Astrocyte of the cerebellum (primary cell): ENCODE measurements around the gene TIMM8B.
A peak's percentile ranks its signal among the peaks of the same experiment; 100 is the strongest.

Experiments used
- DNase-seq: peaks from one replicate; pipeline ENCODE4 v3.0.0-alpha.2; 2011; ENCODE audit warnings: low read depth
- H3K4me3 ChIP-seq: 2 replicates; pipeline ENCODE4 v1.5.1; 2011; ENCODE audit warnings: mild to moderate bottlenecking, low read depth, low read length, moderate library complexity
- in situ Hi-C: cut with HindIII; loops from 2 replicates; pipeline ENCODE4 v1.10.0; 2017; ENCODE audit warnings: low sequenced_read_pairs
- TF ChIP-seq, protein P1 (sequence below): IDR thresholded peaks from 2 replicates; pipeline ENCODE4 v1.5.1; 2012; ENCODE audit warnings: low read length, low read depth, moderate library complexity, mild to moderate bottlenecking; ENCODE audit errors: missing control alignments

The TIMM8B gene

DNA sequence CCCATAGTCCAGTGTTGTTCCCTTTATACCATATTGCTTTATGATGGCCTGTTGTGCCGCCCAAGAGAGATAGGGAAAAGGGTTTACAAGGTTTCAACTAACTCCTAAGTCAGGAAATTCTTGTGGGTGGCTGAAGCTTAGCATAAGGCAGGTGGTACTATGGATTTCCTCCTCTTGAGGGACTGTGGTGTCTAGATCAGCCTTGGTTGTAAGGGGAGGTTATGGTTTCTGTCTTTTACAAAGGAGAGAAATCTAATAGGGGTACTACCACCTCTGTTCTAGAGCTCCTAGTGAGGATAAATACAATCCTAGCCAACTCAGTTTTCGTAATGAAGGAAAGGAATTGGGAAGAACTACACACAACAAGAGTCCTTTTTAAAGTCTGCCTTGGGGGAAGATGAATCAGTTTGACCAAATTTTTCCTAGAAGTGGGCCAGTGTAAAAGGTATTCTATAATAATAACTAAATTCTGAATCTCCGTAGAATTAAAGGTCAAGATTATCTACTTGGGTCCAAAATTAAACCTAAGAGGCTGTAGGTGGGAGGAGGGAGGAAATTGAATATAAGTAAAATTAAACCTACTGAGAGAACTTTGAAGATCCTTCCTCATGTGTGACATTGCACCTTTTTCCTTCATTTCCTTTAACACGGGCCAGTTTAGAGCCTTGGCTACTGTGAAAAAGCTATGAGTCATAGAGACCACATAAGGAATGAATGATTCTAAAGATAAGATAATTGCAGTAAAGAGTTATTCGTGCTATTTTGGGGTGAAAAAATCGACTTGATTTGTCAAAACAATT is 44.2 kb downstream of the TIMM8B start:
- DNase-seq = peak; percentile 35
- H3K4me3 ChIP-seq = no peak overlapping the region
- in situ Hi-C loops = no loop called here
- TF ChIP-seq, protein P1, sequence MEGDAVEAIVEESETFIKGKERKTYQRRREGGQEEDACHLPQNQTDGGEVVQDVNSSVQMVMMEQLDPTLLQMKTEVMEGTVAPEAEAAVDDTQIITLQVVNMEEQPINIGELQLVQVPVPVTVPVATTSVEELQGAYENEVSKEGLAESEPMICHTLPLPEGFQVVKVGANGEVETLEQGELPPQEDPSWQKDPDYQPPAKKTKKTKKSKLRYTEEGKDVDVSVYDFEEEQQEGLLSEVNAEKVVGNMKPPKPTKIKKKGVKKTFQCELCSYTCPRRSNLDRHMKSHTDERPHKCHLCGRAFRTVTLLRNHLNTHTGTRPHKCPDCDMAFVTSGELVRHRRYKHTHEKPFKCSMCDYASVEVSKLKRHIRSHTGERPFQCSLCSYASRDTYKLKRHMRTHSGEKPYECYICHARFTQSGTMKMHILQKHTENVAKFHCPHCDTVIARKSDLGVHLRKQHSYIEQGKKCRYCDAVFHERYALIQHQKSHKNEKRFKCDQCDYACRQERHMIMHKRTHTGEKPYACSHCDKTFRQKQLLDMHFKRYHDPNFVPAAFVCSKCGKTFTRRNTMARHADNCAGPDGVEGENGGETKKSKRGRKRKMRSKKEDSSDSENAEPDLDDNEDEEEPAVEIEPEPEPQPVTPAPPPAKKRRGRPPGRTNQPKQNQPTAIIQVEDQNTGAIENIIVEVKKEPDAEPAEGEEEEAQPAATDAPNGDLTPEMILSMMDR = no peak

DNA sequence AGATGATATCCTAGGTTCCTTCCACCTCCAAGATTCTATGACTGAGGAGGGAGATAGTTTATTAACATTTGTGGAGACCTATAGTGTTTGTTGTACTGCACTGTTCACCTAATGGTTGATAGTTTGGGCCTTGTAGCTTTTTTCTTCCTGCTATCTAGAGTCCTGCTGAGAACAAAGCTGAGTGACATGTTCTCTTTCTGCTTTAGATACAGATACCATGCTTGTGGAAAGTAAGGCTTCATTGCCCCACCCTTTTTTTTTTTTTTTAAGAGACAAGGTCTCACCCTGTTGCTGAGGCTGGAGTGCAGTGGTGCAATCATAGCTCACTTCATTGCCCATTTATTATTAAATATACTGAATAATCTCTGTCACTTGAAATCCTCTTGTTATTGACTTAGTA is 49.0 kb downstream of the TIMM8B start:
- no peak for DNase-seq
- in situ Hi-C loops = no loop called here
- no peak overlapping the region for H3K4me3 ChIP-seq
- TF ChIP-seq, protein P1 = no peak
